T-helper 1 cell (primary cell): ENCODE data around the gene SUPT6H.
"Not testable (repeated sequence)": the region's sequence is repeated elsewhere in the genome, so short reads cannot be mapped to it uniquely, and the experiment has no call there.

Experiments used
- DNase-seq, 5 donors: peaks; one replicate each; pipeline ENCODE4 v3.0.0-alpha.2; 2012 to 2020

Gene SUPT6H

GRCh38 chr17:28720247-28720996, 58.4 kb downstream of the SUPT6H start:
- DNase-seq, result peak in 1 of 5 donors; percentile 41

DNA sequence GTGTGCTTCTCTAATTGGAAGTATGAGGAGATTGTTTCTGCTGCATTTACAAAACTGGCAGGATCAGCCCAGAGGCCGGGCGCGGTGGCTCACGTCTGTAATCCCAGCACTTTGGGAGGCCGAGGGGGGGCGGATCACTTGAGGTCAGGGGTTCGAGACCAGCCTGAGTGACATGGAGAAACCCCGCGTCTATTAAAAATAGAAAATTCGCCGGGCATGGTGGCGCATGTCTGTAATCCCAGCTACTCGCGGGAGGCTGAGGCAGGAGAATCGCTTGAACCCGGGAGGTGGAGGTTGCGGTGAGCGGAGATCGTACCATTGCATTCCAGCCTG, 59.0 kb downstream of the SUPT6H start:
- not testable (repeated sequence) for DNase-seq

DNA sequence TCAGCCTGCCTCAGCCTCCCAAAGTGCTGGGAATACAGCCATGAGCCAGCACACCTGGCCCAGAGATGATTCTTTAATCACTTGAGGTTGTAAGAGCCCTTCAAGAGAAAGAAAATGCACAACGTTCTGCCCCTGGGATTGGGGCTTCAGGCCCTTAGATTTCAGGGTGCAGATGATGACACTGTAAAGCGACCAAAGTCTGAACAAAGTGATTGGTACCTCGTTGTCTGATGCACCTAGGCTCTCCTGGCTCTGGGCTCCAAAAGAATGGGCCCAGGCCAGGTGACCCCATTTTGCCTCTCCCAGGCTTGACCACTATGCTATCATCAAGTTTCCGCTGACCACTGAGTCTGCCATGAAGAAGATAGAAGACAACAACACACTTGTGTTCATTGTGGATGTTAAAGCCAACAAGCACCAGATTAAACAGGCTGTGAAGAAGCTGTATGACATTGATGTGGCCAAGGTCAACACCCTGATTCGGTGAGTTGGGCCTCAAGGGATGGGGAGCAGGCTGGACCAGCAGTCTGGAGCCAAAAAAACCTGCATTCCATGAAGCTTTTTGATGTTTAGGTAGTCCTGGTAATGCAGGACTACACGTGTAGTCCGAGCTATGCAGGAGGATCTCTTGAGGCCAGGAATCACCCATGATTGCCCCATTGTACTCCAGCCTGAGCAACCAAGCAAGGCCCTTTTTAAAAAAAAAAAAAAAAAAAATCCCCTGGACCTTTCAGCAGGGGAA, 60.6 kb downstream of the SUPT6H start:
- no peak for DNase-seq

DNA sequence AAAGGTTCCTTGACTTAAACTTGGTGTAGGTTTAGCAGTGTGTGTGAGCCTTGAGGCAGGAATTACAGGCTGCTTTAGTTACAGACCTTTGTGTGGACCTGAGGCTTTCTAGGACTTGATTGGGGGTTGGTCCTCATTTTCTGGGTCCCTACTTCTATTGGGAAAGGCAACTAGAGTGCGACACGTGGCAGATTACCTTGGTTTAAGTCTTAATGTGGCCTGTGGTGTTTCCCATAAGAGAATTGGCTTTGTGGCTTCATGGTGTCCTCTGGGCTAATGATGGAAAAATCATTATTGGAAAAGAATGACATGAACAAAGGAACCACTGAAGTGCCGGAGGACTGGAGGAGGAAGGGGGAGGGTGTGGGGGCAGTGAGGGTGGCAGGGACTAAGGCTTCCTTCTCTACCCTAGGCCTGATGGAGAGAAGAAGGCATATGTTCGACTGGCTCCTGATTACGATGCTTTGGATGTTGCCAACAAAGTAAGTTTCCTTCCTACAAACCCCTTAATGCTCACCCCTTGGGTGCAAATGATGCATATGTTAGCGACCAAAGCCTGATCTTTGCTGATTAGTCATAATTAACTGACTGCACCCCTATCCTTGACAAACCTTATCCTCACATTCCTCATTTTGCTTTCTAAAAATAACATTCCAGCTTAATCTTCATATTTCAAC, 61.3 kb downstream of the SUPT6H start:
- no peak for DNase-seq

GRCh38 chr17:28723836-28724499, 62.0 kb downstream of the SUPT6H start:
- not testable (repeated sequence) for DNase-seq

GRCh38 chr17:28724500-28725165, 62.6 kb downstream of the SUPT6H start:
- DNase-seq, result no peak

- DNase-seq, result no peak
Measured at GRCh38 chr17:28725166-28725659, 63.2 kb downstream of the SUPT6H start.

DNA sequence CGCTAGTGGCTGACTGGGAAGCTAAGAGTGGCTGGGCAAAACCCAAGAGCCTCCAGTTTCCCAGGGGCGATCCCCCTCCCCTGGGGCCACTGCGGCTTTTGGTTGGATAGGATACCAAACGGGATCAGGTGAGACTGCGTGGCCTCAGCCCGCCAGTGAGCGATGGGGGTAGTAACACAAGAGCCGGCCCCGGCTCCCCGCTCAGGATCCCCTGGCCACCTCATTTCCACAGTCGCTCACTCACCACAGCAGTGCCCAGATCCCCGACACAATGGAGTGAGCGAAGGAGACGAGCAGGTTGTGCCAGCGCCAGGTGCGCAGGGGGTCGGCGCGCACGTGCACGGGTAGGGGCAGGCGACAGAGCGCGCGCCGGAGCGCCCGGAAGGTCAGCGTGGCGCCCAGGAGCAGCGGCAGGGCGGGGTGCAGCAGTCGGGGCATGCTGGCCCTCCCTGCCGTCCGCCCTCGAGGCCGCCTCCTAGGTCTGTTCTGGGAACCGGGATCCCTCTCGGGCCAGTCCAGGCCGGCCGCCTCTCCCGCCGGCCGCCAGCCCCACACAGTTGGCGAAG, 63.7 kb downstream of the SUPT6H start:
- peak in 1 of 5 donors; percentile 54 for DNase-seq

- peak; percentile 42 to 79 (median 60) for DNase-seq
Measured at GRCh38 chr17:28726226-28726626, 64.2 kb downstream of the SUPT6H start, which contains the start of gene TLCD1. Gene TLCD1 (minus strand): TSS chr17:28726233. CDS start chr17:28726097, 136 bp downstream.

DNA sequence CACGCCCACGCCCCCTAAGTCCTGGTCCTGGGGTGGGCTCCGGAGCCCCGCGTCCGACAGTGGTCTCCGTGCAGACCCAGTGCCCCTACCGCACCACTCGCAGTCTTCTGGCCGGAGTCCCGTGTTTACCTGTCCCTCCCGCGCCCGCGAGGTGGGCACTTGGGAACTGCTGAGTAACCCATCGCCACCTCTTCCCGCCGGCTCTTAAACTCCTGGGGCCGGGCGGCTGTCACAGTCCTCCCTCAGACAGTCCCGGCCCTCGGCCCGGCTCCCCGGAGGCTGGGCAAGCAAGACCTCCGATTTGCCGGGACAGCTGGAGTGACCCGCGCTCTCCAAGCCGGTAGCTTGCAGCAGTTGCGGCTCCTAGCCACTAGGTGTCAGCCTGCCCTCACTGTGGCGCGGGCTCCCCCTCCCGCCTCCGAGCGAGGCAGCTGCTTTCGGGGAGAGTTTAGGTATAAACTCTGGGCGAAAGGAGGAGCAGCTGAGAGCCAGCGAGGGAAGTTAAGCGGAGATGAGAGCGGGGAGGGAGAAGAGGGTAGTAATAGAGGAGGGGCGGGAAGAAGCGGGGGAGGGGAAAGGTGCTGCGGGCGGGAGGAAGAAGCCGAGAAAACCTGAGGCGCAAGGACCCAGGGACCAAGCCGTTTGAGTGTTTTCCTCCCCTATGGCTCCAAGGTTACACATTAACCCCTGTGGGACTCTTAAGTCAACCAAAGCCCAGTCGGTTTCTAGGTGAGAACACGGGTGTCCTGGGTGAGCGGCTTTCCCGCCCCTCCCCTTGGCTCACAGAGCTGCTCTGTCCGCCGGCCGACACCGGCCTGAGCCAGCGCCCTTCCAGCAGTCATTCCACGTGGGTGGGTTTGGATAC, 64.9 kb downstream of the SUPT6H start:
- peak; percentile 78 to 90 (median 87) for DNase-seq

DNA sequence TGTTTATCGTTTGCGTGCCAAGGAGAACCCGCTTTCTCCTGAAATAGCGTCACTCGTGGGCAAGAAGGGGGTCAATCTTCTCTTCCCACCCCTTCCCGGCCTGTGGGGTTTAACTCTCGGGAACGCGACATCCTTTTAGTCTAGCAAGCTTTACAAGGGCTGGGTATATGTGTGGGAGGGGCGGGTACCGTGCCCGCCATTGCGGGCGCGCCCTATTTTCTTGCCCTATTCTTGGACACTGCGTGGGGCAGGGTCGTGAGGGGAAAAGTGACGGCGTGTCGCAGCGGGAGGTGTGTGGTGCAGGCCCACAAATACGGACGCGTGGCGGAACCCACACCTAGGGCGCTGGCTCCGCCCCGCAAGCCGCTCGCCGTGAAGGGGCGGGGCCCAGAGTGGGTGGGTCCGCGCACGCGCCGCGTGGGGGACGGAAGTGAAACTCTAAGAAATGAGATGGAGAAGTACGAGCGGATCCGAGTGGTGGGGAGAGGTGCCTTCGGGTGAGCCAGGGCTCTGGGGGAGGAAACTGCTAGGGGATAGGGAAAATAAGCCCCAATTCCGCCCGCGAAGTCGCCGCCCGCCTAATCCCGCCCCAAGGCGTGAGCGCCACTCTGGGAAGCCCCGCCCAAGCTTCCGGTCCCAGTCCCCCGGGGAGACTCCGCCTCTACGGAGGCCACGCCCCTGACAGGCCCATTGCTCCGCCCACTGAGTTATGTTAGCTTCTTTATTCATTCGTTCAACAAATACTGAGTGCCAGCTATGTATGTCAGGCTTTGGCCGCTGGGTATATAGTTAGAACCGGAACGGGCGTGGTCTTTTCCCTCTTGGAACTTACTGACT, 66.6 kb downstream of the SUPT6H start, which contains the start of gene NEK8:
Gene NEK8 (plus strand): TSS at position 425 of the 837 bp plus-strand sequence. CDS start 26 bp downstream, at position 451.
- DNase-seq, result peak; percentile 92 to 98 (median 94)

DNA sequence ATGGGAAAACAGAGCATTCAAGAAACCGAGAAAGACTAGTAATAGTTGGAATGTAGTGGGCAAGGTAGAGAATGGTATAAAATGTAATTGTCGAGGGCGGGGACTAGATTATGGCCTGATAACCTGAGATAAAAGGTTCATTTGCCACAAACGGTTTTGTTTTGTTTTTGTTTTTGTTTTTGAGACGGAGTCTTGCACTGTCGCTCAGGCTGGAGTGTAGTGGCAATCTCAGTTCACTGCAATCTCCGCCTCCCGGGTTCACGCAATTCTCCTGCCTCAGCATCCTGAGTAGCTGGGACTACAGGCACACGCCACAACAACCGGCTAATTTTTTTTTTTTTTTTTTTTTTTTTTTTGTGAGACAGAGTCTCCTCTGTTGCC, 67.9 kb downstream of the SUPT6H start:
- no peak for DNase-seq

DNA sequence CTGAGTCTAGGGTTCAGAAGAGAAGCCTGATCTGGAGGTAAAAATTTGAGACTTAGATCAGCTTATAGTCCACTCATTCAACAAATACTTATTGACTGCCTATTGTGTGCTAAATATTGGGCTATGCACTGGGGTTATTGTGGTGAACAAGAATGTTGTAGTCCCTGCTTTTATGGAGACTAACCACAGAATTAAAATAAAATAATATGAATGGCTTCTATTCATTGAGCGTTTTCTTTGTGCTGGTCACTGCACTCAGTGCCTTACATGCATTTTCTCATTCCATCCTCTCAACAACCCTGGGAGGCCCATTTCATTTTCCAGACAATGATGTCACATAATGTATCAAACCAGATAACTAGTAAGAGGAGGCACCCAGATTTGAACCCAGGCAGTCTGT, 71.3 kb downstream of the SUPT6H start:
- no peak for DNase-seq

DNA sequence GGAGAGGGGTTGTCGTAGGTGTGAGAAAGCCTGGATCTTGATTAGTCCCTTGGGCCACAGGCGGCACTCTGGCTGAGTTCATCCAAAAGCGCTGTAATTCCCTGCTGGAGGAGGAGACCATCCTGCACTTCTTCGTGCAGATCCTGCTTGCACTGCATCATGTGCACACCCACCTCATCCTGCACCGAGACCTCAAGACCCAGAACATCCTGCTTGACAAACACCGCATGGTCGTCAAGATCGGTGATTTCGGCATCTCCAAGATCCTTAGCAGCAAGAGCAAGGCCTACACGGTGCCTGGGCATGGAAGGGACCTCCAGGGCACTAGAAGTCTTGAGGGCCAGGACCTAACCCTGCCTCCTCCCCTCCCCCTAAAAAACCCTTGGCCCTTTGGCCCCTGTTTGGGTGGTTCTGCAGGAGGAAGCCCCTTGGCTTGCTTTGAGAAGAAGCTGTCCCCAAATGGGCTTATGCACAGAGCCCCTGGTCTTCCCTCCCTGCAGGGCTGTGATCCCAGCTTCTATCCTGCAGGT, 72.8 kb downstream of the SUPT6H start:
- no peak for DNase-seq

- DNase-seq, result no peak
Measured at GRCh38 chr17:28735242-28735722, 73.3 kb downstream of the SUPT6H start.

GRCh38 chr17:28735913-28736769, 74.1 kb downstream of the SUPT6H start:
- DNase-seq, result not testable (repeated sequence)

DNA sequence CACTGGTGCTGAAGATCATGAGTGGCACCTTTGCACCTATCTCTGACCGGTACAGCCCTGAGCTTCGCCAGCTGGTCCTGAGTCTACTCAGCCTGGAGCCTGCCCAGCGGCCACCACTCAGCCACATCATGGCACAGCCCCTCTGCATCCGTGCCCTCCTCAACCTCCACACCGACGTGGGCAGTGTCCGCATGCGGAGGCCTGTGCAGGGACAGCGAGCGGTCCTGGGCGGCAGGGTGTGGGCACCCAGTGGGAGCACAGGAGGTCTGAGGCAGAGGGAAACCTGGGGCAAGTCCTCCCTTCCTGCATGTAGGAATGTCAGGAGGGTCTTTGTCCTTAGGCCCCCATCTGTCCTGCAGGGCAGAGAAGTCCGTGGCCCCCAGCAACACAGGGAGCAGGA, 75.3 kb downstream of the SUPT6H start:
- DNase-seq, result no peak
